ENCODE measurements around the gene TCTN1.

- TF ChIP-seq CTCF (IDR thresholded peaks at IDR 0.05; ENCODE audit: insufficient read depth, low read length, poor library complexity, severe bottlenecking) (no peak), EZH2phosphoT487 (conservative IDR thresholded peaks at IDR 0.05; ENCODE audit: low read length) (no peak)
Observed at GRCh38 chr12:110676171-110676570, 62.2 kb downstream of the TCTN1 start.
